NB4 (cell line): ENCODE data around the gene MRPL43.
"Not testable (repeated sequence)": the region's sequence is repeated elsewhere in the genome, so short reads cannot be mapped to it uniquely, and the experiment has no call there.

Experiments
- DNase-seq: peaks from one replicate; pipeline ENCODE4 v3.0.0; 2010; ENCODE audit warnings: low read depth
- H3K4me3 ChIP-seq: one replicate; pipeline ENCODE4 v1.5.1; 2011; ENCODE audit warnings: mild to moderate bottlenecking, low read depth, low read length, moderate library complexity
- MAX ChIP-seq: IDR thresholded peaks from 2 replicates; pipeline ENCODE4 v1.6.1; 2011; ENCODE audit warnings: low read depth, low read length
- MYC ChIP-seq: IDR thresholded peaks from 2 replicates; pipeline ENCODE4 v1.6.1; 2011; ENCODE audit warnings: low read depth, low read length
- POLR2A ChIP-seq: IDR thresholded peaks from 2 replicates; pipeline ENCODE4 v1.6.1; 2011; ENCODE audit warnings: mild to moderate bottlenecking; ENCODE audit not compliant: insufficient read length; ENCODE audit errors: extremely low read depth
- TF ChIP-seq, protein P1 (sequence below): IDR thresholded peaks from one replicate; pipeline ENCODE4 v1.5.1; 2012; ENCODE audit warnings: low read depth, low read length

MRPL43 gene

GRCh38 chr10:100977436-100977835, 9.9 kb downstream of the MRPL43 start:
- TF ChIP-seq POLR2A (no peak), MYC (no peak), MAX (no peak)
- TF ChIP-seq, protein P1, sequence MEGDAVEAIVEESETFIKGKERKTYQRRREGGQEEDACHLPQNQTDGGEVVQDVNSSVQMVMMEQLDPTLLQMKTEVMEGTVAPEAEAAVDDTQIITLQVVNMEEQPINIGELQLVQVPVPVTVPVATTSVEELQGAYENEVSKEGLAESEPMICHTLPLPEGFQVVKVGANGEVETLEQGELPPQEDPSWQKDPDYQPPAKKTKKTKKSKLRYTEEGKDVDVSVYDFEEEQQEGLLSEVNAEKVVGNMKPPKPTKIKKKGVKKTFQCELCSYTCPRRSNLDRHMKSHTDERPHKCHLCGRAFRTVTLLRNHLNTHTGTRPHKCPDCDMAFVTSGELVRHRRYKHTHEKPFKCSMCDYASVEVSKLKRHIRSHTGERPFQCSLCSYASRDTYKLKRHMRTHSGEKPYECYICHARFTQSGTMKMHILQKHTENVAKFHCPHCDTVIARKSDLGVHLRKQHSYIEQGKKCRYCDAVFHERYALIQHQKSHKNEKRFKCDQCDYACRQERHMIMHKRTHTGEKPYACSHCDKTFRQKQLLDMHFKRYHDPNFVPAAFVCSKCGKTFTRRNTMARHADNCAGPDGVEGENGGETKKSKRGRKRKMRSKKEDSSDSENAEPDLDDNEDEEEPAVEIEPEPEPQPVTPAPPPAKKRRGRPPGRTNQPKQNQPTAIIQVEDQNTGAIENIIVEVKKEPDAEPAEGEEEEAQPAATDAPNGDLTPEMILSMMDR: no peak
- no peak overlapping the region for H3K4me3 ChIP-seq
- no peak for DNase-seq

DNA sequence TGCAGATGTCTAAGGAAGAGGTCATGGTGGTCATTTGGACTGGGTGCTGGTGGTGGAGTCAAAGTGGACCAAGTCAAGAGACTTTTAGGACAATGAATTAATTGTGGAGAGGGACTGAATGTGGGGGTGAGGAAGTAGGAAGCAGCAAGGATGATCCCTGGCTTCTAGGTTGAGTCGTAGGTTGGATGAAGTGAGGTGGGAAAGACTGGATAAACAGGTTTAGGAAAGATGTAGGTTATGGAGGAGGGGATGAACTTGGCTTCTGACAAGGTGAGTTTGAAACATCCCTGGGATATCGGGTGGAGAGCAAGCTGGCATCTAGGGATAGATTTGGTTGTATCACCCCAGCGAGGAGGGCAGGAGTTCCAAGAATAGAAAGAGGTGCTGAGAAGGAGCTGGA, 10.4 kb downstream of the MRPL43 start:
- H3K4me3 ChIP-seq: no peak overlapping the region
- TF ChIP-seq MYC (no peak), MAX (no peak), POLR2A (no peak)
- TF ChIP-seq, protein P1: no peak
- no peak for DNase-seq

GRCh38 chr10:100975397-100975796, 11.9 kb downstream of the MRPL43 start:
- DNase-seq, H3K4me3 ChIP-seq: not testable (repeated sequence)

DNA sequence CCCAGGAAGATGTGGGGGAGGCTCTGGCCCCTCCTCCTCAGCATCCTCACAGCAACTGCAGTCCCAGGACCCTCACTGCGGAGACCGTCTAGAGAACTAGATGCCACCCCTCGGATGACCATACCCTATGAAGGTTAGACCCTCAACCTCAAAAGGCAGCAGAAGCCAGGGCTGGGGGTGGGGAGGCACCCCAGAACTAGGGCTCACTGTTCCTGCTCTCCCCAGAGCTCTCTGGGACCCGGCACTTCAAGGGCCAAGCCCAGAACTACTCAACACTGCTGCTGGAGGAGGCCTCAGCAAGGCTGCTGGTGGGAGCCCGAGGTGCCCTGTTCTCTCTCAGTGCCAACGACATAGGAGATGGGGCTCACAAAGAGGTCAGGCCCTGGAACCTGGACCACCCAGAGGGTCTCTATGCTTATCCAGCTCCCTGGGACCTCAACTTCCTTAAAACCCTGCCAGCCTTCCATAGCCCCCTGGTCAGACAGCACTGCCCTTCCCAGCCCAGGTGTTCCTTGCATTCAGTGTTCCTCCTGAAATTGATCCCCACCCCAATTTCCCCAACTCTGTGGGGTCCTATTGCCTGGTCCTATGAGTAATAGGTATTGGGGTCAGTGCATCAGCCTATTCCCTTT, 14.3 kb downstream of the MRPL43 start:
- TF ChIP-seq MYC (no peak), MAX (no peak), POLR2A (no peak)
- TF ChIP-seq, protein P1: no peak
- DNase-seq: no peak

GRCh38 chr10:100972115-100972903, 15.0 kb downstream of the MRPL43 start:
- TF ChIP-seq POLR2A: no peak
- no peak for TF ChIP-seq MAX
- TF ChIP-seq, protein P1: no peak
- TF ChIP-seq MYC: no peak
- H3K4me3 ChIP-seq: no peak overlapping the region
- DNase-seq: no peak

More for the DNA sequence above, 14.3 kb downstream of the MRPL43 start:
- H3K4me3 ChIP-seq: no peak overlapping the region
